DOHH2 (cell line): Measurements from ENCODE around the gene UNC5C.

Source experiments
- H3F3A ChIP-seq: fragments of 200-600 bp; sonication (generic), shearing (Covaris generic); 2 replicates; pipeline ENCODE4 v1.6.0; 2016; ENCODE audit warnings: antibody characterized with exemption, mild to moderate bottlenecking; ENCODE audit not compliant: control insufficient read depth, insufficient read depth
- H3K27ac ChIP-seq: fragments of 200-600 bp; sonication (generic); 2 replicates; pipeline ENCODE4 v1.5.1; 2014; ENCODE audit warnings: low read depth, mild to moderate bottlenecking, low read length, moderate library complexity
- H3K27me3 ChIP-seq: fragments of 200-600 bp; sonication (generic); 2 replicates; pipeline ENCODE4 v1.6.1; 2014; ENCODE audit warnings: mild to moderate bottlenecking, low read length, mixed read lengths; ENCODE audit not compliant: control insufficient read depth
- H3K36me3 ChIP-seq: fragments of 200-600 bp; sonication (generic); 2 replicates; pipeline ENCODE4 v1.6.1; 2014; ENCODE audit warnings: mild to moderate bottlenecking, low read length, moderate library complexity, mixed read lengths; ENCODE audit not compliant: control insufficient read depth
- H3K4me1 ChIP-seq: fragments of 200-600 bp; sonication (generic); 2 replicates; pipeline ENCODE4 v1.6.1; 2014; ENCODE audit warnings: mild to moderate bottlenecking, low read length, mixed read lengths; ENCODE audit not compliant: control insufficient read depth
- H3K4me2 ChIP-seq: fragments of 200-600 bp; sonication (generic); 2 replicates; pipeline ENCODE4 v1.6.0; 2014; ENCODE audit warnings: mild to moderate bottlenecking, low read length, moderate library complexity
- H3K4me3 ChIP-seq: fragments of 200-600 bp; sonication (generic); 2 replicates; pipeline ENCODE4 v1.5.1; 2014; ENCODE audit warnings: mild to moderate bottlenecking, low read length, mixed read lengths
- H3K79me2 ChIP-seq: fragments of 200-600 bp; sonication (generic); 2 replicates; pipeline ENCODE4 v1.6.1; 2014; ENCODE audit warnings: mild to moderate bottlenecking, low read length, mixed read lengths; ENCODE audit not compliant: control insufficient read depth
- H3K9me2 ChIP-seq: fragments of 200-600 bp; sonication (generic); replicated peaks from 2 replicates; pipeline ENCODE4 v1.6.1; 2014; ENCODE audit warnings: mild to moderate bottlenecking, low read length, mixed read lengths; ENCODE audit not compliant: control insufficient read depth
- H3K9me3 ChIP-seq: fragments of 200-600 bp; sonication (generic); 2 replicates; pipeline ENCODE4 v1.6.1; 2014; ENCODE audit warnings: antibody characterized with exemption, low read length, mixed read lengths; ENCODE audit not compliant: control insufficient read depth, insufficient read depth
- H4K20me1 ChIP-seq: fragments of 200-600 bp; sonication (generic); 2 replicates; pipeline ENCODE4 v1.6.0; 2014; ENCODE audit warnings: low read depth, mild to moderate bottlenecking, antibody characterized with exemption, low read length, moderate library complexity; ENCODE audit not compliant: control insufficient read depth, insufficient read depth
- CTCF ChIP-seq: fragments of 200-600 bp; sonication (generic); IDR thresholded peaks from one replicate; pipeline ENCODE4 v1.5.1; 2014; ENCODE audit warnings: antibody characterized with exemption, mild to moderate bottlenecking, low read depth, low read length; ENCODE audit not compliant: poor library complexity, severe bottlenecking
- EZH2phosphoT487 ChIP-seq: fragments of 200-600 bp; sonication (generic); IDR thresholded peaks from 2 replicates; pipeline ENCODE4 v1.6.1; 2017; ENCODE audit warnings: borderline replicate concordance, mild to moderate bottlenecking, antibody characterized with exemption, low read length, moderate library complexity, mixed read lengths

UNC5C gene

DNA sequence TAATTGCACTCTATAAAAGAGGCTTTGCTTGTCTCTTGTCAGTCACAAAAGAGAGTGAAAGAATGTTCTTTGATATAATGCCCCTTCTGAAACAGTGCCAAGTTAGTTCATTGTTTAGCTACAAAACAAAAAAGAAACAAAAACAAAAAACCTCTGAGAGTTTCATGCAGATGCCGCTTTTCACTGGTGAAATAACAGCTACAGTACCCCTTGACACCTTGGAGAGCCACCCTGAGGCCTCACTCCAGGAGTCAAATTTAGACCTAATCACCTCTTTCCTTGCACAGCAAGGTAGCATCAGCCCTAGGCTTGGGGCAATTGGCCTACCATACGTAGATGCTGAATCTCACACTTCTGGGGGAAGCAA is 185.2 kb downstream of the UNC5C start:
- Histone ChIP-seq H3K79me2 (no peaks in the 10 kb centered on the region), H3K9me2 (no peaks in the 10 kb centered on the region), H3K36me3 (no peaks in the 10 kb centered on the region), H3K27me3 (no peaks in the 10 kb centered on the region), H4K20me1 (no peaks in the 10 kb centered on the region), H3K9me3 (no peaks in the 10 kb centered on the region), H3K4me1 (no peaks in the 10 kb centered on the region), H3K4me3 (no peak overlapping the region), H3K4me2 (no peak overlapping the region), H3K27ac (no peak overlapping the region), H3F3A (no peaks in the 10 kb centered on the region)
- no peak for TF ChIP-seq CTCF
- no peak for TF ChIP-seq EZH2phosphoT487

DNA sequence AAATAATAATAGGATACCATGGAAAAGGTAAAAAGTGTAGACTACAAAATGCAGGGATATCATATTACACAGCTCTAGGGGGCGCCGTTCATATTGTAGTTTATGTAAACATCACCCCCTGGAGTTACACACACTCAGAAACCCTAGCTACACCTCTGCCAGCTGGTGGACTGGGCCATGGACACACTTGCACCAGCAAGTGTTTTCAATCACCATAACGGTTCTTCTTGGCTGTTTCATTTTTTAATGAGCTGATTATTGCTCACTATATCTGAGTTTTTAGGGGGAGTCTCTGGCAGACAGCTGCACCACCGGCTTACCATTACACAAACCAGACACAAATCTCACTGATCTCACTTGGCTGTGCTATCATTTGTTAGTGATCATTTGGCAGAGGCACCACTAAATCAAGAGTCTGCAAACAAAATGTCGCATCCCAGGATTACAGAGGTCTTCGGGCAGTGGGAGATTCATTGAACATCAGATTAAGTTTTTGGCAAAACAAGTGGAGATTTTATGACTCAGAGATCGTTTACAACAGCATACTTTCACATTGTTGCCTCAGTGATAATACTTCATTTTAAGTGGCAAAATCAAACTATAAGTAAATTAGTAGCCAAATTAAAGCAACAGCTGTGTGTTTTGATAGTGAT is 185.7 kb downstream of the UNC5C start:
- Histone ChIP-seq H3K36me3 (no peaks in the 10 kb centered on the region), H3K4me3 (no peak overlapping the region), H3K27ac (no peak overlapping the region), H3F3A (no peaks in the 10 kb centered on the region), H3K4me1 (no peaks in the 10 kb centered on the region), H3K4me2 (no peak overlapping the region), H3K27me3 (no peaks in the 10 kb centered on the region), H3K9me2 (no peaks in the 10 kb centered on the region), H3K9me3 (no peaks in the 10 kb centered on the region), H3K79me2 (no peaks in the 10 kb centered on the region), H4K20me1 (no peaks in the 10 kb centered on the region)
- TF ChIP-seq EZH2phosphoT487 = no peak
- peak; percentile 47 for TF ChIP-seq CTCF

DNA sequence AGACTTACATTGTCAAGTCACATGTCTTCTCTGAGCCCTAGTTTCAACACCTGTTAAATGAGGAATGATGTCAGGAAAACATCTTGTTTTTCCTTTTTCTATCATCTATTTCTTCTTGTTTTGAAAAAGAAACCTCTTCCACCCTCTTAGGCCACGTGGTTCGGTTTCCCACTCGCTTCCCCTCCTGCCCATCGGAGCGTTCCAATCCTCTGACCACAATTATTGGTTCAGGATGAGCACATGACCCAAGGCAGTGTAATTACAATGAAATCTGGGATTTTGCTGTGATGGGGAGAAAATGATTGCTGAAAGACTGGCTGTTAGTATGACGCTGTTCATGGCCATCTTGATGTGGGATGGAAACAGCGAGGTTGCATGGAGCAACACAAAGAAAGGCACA is 186.7 kb downstream of the UNC5C start:
- Histone ChIP-seq H3K79me2 (no peaks in the 10 kb centered on the region), H3K27me3 (no peaks in the 10 kb centered on the region), H3K9me2 (no peaks in the 10 kb centered on the region), H3K27ac (no peak overlapping the region), H4K20me1 (no peaks in the 10 kb centered on the region), H3K4me2 (no peak overlapping the region), H3K4me3 (no peak overlapping the region), H3K4me1 (no peaks in the 10 kb centered on the region), H3K9me3 (no peaks in the 10 kb centered on the region), H3K36me3 (no peaks in the 10 kb centered on the region), H3F3A (no peaks in the 10 kb centered on the region)
- no peak for TF ChIP-seq CTCF
- no peak for TF ChIP-seq EZH2phosphoT487
